CD4-positive, alpha-beta T cell treated with Interleukin-2 at 100 ng/mL for 4 hours (primary cell): Measurements from ENCODE around the gene NAV1.
"Not testable (repeated sequence)": the region's sequence is repeated elsewhere in the genome, so short reads cannot be mapped to it uniquely, and the experiment has no call there.

Experiments
- DNase-seq: peaks from one replicate; pipeline ENCODE4 v3.0.0-alpha.2; 2020; ENCODE audit warnings: low spot score

NAV1 gene

GRCh38 chr1:201504799-201505502 is 34.0 kb upstream of the NAV1 start:
- DNase-seq = no peak

DNA sequence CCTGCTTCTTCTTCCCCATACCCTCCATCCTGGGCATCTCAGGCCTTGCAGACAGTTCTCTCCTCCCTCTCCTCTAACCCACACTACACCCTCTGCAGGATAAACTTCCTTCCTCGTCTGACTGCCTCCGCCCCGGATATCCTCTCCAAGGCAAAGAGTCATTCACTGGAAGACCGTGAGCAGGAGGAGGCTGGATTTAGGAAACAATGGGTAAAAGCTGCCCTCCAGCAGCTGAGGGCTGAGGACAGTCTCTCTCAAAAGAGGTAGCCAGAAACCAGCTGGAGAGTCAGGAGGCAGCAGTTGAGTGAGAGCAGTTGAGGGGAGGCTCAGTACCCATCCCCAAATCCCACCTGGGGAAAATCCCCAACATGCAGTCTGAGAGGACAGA is 33.4 kb upstream of the NAV1 start:
- no peak for DNase-seq

DNA sequence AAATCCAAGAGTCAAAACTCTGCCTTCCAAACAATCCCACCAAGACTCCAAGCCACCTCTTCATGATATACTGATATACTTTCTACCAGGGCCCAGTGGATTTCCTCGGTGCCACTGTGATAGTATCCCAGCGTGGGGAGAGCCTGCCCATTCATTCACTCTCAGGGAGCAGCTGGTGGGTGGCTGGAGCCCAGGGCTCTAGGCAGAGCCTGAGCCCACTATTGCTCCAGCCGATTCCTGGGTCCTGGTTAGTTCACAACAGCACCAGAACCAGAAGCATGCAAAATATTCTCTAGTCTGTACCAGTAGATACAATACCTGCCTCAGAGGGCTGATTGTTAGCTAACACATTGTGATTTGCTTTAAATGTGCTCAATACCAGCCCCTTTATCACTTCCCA is 32.8 kb upstream of the NAV1 start:
- DNase-seq = no peak

- DNase-seq = peak; percentile 81
These were observed 32.2 kb upstream of the NAV1 start, which contains the start of gene CSRP1 for GRCh38 chr1:201506557-201507359. Gene CSRP1 (minus strand): TSS chr1:201507123. CDS start chr1:201496303, 10,820 bp downstream.

DNA sequence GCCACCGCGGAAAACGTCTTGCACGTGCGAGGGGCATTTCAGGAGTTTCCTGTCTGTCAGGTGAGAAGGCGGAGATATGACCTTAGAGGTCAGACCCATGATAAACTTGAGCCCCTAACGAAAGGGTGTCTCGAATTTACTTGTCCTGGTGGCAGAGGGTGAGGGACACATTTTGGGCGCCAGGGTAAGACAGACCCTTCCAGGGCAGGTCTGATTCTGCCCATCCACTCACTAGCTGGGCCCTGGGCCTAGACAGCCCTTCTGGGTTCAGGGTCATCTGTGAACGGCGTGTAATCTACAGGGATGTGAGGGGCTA is 31.6 kb upstream of the NAV1 start:
- DNase-seq = no peak

DNA sequence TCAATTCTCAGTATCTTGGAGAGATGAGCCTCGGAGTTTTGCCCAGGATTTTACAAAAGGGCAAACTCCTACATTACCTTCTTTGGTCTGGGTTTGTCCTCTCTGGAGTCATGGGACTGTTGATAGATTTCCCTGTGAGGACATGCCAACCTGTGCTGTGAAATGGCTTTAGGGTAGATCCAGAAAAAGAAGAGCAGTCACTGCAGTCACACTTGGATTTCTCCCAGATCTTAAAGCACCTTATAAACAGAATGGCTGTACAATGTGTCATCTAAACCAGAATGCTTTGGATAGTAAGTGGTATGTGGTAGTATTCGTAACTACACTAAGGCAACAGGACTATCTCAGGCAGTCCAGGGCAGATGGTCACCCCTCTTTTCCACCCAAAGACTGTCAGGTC is 30.1 kb upstream of the NAV1 start:
- DNase-seq = no peak

DNA sequence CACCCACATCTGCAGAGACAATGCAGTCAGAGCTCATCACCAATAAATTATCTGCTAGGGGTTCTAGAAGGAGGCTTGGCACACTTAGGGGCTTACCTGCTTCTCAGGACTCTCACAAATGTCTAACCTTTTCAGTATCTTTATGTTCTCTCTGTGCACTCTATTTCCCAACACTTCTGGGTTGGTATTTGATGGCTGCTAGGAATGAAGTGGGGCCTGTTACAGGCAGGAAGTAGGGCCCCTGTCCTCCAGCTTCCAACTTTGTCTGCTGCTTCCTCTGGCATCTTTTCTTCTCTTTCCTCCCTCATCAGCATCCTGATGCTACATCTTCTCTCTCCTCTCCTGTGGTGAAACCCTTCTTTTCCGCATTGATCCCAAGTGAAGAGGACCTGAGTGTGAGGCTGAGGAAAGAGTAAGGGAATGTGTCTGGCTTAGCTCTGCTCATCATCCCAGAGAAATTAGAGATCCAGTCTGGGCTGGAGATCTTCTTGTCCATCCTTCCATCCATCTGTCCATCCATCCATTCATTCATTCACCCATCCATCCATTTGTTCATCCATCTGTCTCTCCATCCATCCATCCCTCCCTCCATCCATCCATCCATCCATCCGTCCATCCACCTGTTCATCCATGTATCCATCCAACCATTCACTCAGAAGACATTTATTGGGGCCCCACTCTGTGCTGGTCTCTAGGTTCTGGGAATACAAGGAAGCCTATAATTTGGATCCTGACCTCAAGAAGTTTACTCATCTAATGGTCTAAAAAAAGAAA is 29.1 kb upstream of the NAV1 start:
- DNase-seq = no peak

GRCh38 chr1:201510734-201511133 is 28.2 kb upstream of the NAV1 start:
- DNase-seq = no peak

GRCh38 chr1:201511396-201511940 is 27.5 kb upstream of the NAV1 start:
- DNase-seq = no peak

DNA sequence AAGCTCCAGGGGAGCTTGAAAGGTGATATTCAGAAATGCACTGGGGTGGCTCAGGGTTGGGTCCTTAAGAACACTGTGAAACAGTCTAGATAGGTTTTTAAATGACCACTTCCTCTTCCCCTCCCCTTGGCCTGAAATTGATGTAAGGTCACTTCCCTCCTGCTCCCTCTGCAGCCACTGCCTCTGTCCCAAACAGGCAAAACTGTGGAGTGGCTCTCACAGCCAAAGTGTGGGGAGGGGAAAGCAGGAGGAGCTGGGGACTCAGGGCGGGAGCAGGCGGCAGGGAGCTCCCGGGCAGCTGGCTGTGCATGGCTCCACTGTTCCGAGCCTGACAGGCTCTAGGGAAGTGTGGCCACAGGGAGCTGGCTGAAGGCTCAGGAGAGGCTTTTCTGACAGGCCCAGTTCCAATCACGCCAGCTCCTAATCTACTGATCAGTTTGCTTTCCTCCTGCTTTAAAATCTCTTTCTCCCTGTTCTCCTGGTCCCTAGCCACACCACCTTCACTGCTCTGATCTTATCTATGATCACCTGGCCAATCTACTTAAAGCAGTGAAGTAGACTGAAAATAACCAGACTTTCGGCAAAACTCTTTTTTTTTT is 26.9 kb upstream of the NAV1 start:
- no peak for DNase-seq

- DNase-seq = no peak
These were observed 25.3 kb upstream of the NAV1 start for GRCh38 chr1:201513498-201514243.

- no peak for DNase-seq
These were observed 24.5 kb upstream of the NAV1 start for GRCh38 chr1:201514466-201514865.

DNA sequence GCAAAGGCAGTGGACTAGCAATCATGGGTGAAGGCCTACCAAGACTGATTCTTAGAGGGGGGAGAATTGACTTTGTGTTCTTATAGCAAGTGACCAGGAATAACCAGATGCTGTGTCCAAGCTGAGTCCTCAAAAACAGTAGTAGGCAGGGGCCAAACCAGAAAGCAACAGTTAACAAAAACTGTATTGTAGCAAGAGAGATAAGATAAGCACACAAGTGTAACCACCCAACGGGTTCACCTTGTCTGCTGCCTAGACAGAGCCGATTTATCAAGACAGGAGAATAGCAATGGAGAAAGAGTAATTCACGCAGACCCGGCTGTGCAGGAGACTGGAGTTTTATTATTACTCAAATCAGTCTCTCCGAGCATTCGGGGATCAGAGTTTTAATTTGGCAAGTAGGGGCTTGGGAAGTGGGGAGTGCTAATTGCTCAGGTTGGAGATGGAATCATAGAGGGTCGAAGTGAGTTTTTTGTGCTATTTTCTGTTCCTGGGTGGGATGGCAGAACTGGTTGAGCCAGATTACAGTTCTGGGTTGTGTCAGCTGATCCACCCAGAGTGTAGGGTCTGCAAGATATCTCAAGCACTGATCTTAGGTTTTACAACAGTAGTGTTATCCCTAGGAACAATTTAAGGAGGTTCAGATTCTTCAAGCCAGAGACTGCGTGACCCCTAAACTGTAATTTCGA is 23.7 kb upstream of the NAV1 start:
- no peak for DNase-seq

DNA sequence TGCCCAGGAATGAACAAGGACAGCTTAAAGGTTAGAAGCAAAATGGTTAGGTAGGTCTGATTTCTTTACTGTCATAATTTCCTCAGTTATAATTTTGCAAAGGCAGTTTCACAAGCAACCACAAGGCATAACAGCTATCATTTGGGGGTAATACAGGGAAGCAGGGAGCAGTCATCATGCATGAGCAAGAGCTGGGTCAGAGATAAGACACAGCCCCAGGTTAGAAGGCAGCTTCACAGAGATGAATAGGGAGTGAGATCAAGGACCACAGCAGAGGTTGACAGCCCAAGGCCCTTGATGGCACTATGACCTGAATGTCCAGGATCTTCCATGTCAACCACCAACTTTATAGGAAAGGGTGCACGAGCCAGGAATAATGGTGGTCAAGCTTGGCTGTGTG is 23.0 kb upstream of the NAV1 start:
- DNase-seq = no peak

- no peak for DNase-seq
These were observed 22.3 kb upstream of the NAV1 start for GRCh38 chr1:201516511-201517127.

DNA sequence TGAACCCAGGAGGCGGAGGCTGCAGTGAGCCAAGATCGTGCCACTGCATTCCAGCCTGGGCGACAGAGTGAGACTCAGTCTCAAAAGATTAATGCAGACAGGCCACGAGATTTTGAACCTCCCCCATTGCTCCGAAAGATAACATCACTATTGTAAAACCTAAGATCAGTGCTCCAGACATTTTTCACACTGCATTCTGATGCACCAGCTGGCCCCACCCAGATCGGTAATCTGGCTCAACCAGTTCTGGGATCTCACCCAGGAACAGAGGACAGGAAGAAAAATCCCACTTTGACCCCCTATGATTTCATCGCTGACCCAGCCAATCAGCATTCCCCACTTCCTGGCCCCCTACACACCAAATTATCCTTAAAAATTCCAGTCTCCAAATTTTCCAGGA is 21.3 kb upstream of the NAV1 start:
- no peak for DNase-seq

DNA sequence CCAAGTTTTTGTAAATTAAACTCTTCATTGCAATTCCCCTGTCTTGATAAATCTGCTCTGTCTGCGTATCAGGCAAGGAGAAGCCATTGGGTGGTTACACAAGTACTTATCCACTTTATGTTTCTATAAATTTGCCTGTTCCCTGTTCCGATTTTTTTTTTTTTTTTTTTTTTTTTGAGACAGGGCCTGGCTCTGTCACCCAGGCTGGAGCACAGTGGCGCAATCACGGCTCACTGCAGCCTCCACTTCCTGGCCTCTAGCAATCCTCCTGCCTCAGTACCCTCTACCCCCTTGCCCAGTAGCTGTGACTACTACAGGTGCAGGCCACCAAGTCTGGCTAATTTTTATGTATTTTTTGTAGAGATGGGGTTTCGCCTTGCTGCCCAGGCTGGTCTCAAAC is 20.9 kb upstream of the NAV1 start:
- no peak for DNase-seq

DNA sequence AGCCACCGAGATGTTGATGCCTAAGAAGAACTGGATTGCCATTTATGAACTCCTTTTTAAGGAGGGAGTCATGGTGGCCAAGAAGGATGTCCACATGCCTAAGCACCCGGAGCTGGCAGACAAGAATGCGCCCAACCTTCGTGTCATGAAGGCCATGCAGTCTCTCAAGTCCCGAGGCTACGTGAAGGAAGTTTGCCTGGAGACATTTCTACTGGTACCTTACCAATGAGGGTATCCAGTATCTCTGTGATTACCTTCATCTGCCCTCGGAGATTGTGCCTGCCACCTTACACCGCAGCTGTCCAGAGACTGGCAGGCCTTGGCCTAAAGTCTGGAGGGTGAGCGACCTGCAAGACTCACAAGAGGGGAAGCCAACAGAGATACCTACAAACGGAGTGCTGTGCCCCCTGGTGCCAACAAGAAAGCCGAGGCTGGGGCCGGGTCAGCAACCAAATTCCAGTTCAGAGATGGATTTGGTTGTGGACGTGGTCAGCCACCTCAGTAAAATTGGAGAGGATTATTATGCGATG is 18.8 kb upstream of the NAV1 start:
- not testable (repeated sequence) for DNase-seq

DNA sequence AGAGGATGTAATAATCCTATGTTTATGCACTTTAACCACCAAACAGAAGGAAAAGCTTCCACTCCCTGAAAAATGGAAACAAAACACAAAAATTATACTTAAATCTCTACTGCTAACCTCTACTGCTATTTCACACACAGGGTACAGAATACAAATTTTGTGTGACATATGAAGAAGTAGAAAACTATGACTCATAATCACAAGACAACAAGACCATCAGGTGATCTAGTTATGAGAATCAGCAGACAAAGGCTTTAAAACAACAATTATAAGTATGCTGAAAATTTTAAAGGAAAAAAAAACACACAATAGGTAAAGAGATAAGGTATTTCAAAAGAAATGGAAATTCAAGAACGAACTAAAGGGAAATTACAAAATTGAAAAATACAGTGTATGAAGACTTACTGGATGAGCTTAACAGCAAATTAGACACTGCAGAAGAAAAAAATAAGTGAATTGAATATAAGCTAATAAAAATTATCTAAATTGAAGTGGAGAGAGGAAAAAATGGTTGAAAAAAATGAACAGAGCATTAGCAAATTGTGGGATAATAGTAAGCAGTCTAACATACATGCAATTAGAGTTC is 13.6 kb upstream of the NAV1 start:
- no peak for DNase-seq

DNA sequence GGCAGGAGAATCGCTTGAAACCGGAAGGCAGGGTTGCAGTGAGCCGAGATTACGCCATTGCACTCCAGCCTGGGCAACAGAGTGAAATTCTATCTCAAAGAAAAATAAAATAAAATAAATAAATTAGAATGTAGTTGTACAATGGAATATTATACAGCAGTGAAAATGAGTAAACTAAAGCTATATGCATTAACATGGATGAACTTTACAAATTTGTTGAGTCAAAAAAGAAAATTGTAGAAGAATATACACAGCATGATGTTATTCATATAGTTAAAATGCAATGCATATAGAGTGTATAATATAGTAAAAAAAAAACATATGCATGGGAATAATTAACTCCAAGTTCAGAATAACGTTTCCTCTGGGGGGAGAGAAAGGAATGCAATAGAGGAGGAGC is 11.0 kb upstream of the NAV1 start:
- DNase-seq = no peak
